Hepatocyte (in vitro differentiated cells): ENCODE data around the gene DYNC2LI1.

Source experiments
- EZH2phosphoT487 ChIP-seq: fragments of 200-600 bp; sonication (generic); IDR thresholded peaks from one replicate; pipeline ENCODE4 v1.6.1; 2018; ENCODE audit warnings: antibody characterized with exemption, mild to moderate bottlenecking, low read depth, moderate library complexity; ENCODE audit not compliant: unreplicated experiment, severe bottlenecking
- TF ChIP-seq, protein P1 (sequence below): fragments of 200-600 bp; sonication (generic); IDR thresholded peaks from 2 replicates; pipeline ENCODE4 v1.5.1; 2016; ENCODE audit warnings: antibody characterized with exemption, mild to moderate bottlenecking; ENCODE audit not compliant: poor library complexity

DNA sequence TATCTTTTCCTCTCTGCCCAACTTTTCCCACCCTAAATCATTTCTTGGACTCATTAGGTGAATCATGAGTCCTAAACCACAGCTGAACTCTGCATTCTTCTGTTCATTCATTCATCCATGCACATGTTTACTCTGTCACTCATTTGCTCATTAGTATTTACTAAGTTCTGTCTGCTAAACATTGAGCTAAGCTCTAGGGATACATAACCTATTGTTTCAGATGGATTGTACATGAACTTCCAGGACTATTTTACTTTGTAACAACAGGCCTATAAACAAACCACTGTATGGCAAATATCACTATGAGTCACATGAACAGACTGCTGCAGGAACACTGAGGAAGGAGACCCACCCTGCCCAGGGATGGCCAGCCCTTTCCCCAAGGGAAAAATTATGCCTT, 14.6 kb upstream of the DYNC2LI1 start:
- TF ChIP-seq, protein P1, sequence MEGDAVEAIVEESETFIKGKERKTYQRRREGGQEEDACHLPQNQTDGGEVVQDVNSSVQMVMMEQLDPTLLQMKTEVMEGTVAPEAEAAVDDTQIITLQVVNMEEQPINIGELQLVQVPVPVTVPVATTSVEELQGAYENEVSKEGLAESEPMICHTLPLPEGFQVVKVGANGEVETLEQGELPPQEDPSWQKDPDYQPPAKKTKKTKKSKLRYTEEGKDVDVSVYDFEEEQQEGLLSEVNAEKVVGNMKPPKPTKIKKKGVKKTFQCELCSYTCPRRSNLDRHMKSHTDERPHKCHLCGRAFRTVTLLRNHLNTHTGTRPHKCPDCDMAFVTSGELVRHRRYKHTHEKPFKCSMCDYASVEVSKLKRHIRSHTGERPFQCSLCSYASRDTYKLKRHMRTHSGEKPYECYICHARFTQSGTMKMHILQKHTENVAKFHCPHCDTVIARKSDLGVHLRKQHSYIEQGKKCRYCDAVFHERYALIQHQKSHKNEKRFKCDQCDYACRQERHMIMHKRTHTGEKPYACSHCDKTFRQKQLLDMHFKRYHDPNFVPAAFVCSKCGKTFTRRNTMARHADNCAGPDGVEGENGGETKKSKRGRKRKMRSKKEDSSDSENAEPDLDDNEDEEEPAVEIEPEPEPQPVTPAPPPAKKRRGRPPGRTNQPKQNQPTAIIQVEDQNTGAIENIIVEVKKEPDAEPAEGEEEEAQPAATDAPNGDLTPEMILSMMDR = no peak
- no peak for TF ChIP-seq EZH2phosphoT487
